ENCODE data around the gene ARMCX5.

The ARMCX5 gene

GRCh38 chrX:102599084-102599950 is at the start of gene ARMCX5:
Gene ARMCX5, plus strand, starts transcription at chrX:102599515. Its CDS starts 2,627 bp downstream, at chrX:102602142.
- peak; percentile 31 to 47 for DNase-seq (ENCODE audit: low read depth in 2 of 2)

GRCh38 chrX:102558607-102559006 is 40.7 kb upstream of the ARMCX5 start:
- DNase-seq (ENCODE audit: low read depth in 2 of 2) = no peak

DNA sequence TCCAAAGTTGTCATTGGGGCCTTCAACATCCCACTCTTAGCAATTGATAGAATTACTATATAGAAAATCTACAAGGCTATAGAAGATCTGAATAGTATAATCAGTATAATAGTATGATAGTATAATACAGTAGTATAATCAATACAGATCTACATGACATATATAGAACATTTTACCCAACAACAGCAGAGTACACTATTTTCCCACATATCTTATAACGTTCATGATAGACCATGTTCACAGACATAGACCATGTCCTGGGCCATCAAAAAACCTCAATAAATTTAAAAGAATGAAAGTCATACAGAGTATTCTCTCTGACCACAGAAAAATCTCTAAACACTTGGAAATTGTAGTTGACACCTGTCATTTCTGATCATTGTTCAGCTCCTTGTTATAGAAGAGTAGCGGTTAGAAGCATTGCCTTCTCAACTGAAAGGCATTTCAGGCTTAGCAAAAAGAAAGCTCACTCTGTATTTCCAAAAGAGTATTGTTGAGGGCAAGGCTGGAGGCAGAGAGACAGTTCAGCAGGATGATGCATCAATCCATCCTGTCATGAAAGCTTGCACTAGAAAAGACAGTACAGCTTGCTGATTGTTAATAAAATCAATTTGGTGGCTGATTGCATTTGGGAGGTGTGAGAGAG is 38.8 kb upstream of the ARMCX5 start:
- no peak for DNase-seq (ENCODE audit: low read depth in 2 of 2)

DNA sequence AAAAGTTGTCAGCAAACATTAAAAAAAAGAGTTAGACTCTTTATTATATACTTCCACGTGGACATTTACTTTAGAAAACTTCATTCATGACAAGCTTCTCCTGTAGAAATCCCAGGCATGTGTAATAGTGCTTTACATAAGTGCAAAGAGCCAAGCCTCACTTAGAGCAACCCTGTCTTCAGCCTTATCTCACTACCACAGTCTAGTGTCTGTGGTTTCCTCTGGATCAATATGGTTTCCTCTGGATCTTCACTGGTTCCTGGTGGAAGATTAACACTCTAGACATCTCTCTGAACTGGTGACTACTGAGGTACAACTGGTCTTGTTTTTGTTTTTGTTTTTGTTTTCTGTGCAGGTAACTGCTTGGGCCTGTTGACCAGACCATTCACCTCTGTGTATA is 18.4 kb upstream of the ARMCX5 start:
- DNase-seq (ENCODE audit: low read depth in 2 of 2) = no peak

- no peak for DNase-seq (ENCODE audit: low read depth in 2 of 2)
These were observed 5.9 kb upstream of the ARMCX5 start for GRCh38 chrX:102593367-102593766.

DNA sequence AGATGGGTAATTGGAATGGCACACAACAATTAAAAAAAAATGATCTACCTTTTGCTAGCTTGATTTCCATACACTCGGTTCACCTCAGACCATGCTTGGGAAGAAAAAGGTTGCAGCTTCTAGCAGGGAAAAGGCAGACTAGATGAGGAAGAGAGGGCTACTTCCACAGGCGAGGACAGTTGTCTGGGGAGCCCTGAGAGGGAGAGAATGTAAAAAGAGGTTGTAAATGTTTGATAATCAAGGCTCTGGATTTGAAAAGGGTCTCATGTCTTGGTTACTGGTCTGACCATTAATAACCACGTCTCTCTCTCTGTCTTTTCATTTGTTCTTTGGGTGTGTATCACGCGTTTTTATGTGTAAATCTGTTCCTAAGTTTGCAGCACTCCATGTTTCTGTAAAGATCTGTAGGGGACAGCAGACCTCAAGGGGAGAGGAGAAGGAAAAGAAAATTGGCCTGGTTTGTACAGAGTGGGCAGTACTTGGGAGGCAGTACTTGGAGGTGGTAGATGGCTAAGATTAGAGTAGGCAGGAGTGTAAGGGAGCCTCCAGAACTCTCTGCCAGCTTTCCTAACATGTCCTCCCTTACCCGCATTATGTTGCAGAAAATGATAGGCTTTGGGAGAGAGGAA is 750 bp downstream of the ARMCX5 start:
- no peak for DNase-seq (ENCODE audit: low read depth in 2 of 2)

GRCh38 chrX:102604327-102604726 is 5.0 kb downstream of the ARMCX5 start:
- DNase-seq (ENCODE audit: low read depth in 2 of 2) = no peak

GRCh38 chrX:102606115-102606514 is 6.8 kb downstream of the ARMCX5 start:
- DNase-seq (ENCODE audit: low read depth in 2 of 2) = no peak

DNA sequence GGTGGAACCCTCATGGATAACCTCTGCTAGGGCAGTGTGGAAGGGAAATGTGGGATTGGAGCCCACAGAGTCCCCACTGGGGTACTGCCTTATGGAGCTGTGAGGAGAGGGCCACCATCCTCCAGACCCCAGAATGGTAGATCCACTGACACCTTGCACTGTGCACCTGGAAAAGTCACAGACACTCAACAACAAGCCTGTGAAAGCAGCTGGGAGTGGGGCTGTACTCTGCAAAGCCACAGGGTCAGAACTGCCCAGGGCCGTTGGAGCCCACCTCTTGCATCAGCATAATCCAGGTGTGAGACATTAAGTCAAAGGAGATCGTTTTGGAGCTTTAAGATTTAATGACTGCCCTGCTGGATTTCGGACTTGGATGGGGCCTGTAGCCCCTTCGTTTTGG is 11.6 kb downstream of the ARMCX5 start:
- no peak for DNase-seq (ENCODE audit: low read depth in 2 of 2)

DNA sequence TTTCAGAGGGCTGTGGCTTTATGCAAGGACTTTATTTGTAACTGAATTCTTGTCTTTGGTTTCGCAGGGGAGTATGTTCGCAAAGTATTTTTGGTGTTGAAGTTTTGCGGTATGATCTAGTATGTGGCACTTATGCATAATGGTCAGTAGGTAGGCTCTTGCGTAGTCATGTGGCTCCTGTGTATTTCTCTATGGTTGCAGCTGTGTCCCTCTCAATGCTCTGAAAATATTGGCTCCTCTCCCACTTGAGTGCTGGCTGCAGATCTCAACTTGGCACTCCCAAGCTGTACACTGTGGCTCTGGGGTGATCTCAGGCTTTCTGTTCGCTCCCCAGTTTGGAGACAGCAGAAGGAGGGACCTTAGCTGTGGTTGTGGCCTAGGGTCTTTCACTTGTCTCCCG is 24.8 kb downstream of the ARMCX5 start:
- no peak for DNase-seq (ENCODE audit: low read depth in 2 of 2)

DNA sequence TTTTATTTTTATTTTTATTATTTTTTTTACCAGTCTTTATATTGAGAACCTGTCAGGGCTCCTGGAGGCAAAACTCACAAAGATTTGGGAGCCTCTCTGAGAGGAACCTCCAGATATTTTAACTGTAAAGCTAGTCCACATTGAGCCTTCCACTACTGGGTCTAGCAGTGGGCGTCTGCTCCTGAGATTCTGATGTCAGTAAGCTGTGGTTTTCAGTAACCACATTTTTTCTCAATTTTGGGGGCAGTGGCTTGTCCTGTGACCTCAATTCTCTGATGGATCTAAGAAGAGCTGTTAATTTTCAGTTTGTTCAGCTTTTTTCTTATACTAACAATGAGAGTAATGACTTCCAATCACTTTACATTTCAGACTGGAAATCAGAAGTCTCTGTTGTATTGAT is 28.3 kb downstream of the ARMCX5 start:
- DNase-seq (ENCODE audit: low read depth in 2 of 2) = peak in 1 of 2 donors; percentile 9

DNA sequence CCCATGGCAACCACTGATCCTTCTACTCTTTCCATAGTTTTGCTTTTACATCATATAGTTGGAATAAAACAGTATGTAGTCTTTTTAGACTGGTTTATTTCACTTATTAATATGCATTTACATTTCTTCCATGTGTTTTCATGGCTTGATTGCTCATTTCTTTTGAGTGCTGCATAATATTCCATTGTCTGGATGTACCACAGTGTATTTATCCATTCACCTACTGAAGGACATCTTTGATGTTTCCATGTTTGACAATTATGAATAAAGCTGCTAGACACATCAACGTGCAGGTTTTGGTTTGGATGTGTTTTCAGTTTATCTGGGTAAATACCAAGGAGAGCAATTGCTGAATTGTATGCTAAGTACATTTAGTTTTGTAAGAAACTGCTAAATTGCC is 38.2 kb downstream of the ARMCX5 start:
- no peak for DNase-seq (ENCODE audit: low read depth in 2 of 2)

- DNase-seq (ENCODE audit: low read depth in 2 of 2) = no peak
These were observed 51.6 kb downstream of the ARMCX5 start for GRCh38 chrX:102650903-102651241.

DNA sequence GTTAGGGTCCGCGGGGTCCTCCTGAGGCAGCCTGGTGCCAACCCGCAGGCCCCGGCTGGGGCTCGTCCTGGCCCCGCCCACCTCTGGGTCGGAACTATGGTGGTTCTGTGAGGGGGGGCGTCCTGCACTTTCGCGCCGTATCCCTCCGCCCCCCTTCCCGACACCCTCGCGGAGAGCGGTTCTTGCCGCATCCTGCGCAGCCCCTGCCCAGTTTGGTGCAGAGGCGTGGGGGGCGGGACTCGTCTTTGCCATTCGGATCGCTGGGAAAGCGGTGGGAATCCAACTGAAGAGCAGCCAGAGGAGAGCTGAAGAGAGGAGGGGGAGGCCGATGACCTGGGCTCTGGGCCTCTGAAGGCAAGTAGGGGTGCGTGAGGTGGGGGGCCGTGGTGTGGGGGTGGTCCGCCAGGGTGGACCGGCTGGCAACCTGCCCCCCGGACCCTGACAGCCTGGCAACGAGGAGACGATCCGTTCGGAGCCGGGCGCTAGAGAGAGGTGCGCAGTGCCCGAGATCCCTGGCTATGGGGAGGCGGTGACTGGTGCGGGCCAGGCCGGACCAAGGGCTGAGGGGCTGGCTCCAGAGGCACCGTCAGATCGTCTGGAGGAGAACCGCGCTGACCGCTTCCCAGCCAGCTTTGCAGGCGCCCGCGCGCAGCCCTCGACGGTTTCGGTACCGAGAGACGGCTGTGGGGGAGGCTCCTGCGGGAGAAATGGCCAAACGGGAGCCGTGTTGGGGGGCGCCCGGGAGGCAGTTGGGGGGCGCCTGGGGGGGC is 52.1 kb downstream of the ARMCX5 start, which contains the start of gene GPRASP1:
TSS of gene GPRASP1 (plus strand) at position 242 of the 770 bp plus-strand sequence. CDS start 2,431 bp downstream, outside the sequence.
- no peak for DNase-seq (ENCODE audit: low read depth in 2 of 2)

DNA sequence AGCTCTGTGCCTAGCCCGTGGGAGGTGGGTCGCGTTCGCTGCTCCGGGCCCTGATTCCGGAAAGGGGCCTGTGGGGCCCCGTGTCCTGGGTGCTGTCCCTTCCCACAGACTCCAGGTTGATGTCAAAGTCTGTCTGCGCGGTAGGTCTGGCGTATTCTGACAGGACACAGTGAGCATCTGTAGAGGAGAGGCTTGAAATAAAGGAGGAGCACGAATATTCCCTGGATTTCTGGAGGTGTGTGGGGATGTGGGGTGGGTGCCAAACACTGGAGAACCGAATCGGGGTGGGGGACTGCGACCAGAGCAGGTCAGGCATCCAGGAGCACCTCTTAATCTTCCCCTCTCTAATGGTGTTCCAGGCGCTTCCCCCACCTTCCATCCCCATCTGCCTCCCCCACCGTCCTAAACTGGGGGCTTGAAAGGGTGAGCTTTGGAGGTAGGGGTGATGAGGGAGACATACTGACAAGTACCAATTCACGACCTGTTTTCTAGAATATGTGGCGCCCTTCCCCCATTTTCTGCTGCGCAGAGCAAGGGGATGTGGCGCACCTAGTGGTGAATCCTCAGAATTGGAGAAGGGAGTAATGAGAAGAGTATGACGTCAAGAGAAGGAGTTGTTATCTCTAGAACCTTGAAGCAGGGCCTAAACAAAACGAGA is 52.8 kb downstream of the ARMCX5 start:
- peak in 1 of 2 donors; percentile 3 for DNase-seq (ENCODE audit: low read depth in 2 of 2)
